Panc1 (cell line): ENCODE data around the gene SPATA13.

Experiments
- POLR2AphosphoS5 ChIP-seq: IDR thresholded peaks from 2 replicates; pipeline ENCODE4 v1.6.1; 2012; ENCODE audit warnings: mild to moderate bottlenecking, low read depth, low read length, moderate library complexity
- SIN3A ChIP-seq: IDR thresholded peaks from 2 replicates; pipeline ENCODE4 v1.6.1; 2012; ENCODE audit warnings: low read depth, mild to moderate bottlenecking, low read length, moderate library complexity, borderline replicate concordance; ENCODE audit not compliant: insufficient read depth
- TCF7L2 ChIP-seq: IDR thresholded peaks from 2 replicates; pipeline ENCODE4 v1.6.1; 2011; ENCODE audit warnings: mild to moderate bottlenecking, low read depth, low read length, inconsistent platforms
- TF ChIP-seq, protein P1 (sequence below): fragments of 450-650 bp; IDR thresholded peaks from 2 replicates; pipeline ENCODE4 v1.5.1; 2017; ENCODE audit warnings: mild to moderate bottlenecking
- TF ChIP-seq, protein P2 (sequence below), 2 experiments: IDR thresholded peaks; 2 replicates each; pipeline ENCODE4 v1.6.1; 2011 to 2012; ENCODE audit warnings: low read depth in 2 of 2, control low read depth in 1 of 2, low read length in 1 of 2, mild to moderate bottlenecking in 1 of 2, moderate library complexity in 1 of 2; ENCODE audit not compliant: insufficient read depth in 1 of 2

DNA sequence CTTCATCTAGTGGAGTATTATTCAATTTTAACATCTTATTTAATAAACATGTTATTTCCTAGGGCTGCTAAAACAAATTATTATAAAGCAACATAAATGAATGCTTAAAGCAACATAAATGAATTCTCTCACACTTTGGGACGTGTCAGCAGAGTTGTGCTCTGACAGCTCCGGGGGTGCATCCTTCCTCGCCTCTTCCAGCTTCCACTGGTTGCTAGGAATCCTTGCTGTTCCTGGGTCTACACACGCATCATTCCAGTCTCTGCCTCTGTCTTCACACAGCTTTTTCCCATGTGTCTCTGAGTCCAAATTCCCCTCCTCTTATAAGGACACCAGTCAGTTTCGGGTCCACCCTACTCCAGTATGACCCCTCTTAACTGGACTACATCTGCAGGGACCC lies 21.6 kb upstream of the SPATA13 start:
- TF ChIP-seq POLR2AphosphoS5 (no peak), TCF7L2 (no peak), SIN3A (no peak)
- TF ChIP-seq, protein P1, sequence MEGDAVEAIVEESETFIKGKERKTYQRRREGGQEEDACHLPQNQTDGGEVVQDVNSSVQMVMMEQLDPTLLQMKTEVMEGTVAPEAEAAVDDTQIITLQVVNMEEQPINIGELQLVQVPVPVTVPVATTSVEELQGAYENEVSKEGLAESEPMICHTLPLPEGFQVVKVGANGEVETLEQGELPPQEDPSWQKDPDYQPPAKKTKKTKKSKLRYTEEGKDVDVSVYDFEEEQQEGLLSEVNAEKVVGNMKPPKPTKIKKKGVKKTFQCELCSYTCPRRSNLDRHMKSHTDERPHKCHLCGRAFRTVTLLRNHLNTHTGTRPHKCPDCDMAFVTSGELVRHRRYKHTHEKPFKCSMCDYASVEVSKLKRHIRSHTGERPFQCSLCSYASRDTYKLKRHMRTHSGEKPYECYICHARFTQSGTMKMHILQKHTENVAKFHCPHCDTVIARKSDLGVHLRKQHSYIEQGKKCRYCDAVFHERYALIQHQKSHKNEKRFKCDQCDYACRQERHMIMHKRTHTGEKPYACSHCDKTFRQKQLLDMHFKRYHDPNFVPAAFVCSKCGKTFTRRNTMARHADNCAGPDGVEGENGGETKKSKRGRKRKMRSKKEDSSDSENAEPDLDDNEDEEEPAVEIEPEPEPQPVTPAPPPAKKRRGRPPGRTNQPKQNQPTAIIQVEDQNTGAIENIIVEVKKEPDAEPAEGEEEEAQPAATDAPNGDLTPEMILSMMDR: no peak
- TF ChIP-seq, protein P2, sequence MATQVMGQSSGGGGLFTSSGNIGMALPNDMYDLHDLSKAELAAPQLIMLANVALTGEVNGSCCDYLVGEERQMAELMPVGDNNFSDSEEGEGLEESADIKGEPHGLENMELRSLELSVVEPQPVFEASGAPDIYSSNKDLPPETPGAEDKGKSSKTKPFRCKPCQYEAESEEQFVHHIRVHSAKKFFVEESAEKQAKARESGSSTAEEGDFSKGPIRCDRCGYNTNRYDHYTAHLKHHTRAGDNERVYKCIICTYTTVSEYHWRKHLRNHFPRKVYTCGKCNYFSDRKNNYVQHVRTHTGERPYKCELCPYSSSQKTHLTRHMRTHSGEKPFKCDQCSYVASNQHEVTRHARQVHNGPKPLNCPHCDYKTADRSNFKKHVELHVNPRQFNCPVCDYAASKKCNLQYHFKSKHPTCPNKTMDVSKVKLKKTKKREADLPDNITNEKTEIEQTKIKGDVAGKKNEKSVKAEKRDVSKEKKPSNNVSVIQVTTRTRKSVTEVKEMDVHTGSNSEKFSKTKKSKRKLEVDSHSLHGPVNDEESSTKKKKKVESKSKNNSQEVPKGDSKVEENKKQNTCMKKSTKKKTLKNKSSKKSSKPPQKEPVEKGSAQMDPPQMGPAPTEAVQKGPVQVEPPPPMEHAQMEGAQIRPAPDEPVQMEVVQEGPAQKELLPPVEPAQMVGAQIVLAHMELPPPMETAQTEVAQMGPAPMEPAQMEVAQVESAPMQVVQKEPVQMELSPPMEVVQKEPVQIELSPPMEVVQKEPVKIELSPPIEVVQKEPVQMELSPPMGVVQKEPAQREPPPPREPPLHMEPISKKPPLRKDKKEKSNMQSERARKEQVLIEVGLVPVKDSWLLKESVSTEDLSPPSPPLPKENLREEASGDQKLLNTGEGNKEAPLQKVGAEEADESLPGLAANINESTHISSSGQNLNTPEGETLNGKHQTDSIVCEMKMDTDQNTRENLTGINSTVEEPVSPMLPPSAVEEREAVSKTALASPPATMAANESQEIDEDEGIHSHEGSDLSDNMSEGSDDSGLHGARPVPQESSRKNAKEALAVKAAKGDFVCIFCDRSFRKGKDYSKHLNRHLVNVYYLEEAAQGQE (IDR thresholded peaks at IDR 0.05; ENCODE audit: insufficient read depth in 1 of 2, low read depth in 2 of 2, low read length in 1 of 2): no peak
